Activated naive CD4-positive, alpha-beta T cell treated with anti-CD3 and anti-CD28 coated beads, Interleukin-2, amount 50 U/mL, for 72 hours (primary cell): ENCODE results near the gene DHRS11. TPM values are rescaled to one million over a fixed set of nuclear protein-coding genes. Genes with fewer than 3 reads are reported as not detected.

Source experiments
- ATAC-seq, 2 donors: fragments of 150-1000 bp; cut with Tn5 transposase; 2 replicates each; pipeline ENCODE4 v1.10.0; 2021; ENCODE audit warnings: mild to moderate bottlenecking in 2 of 2, moderate library complexity in 2 of 2
- DNase-seq, 2 donors: peaks; one replicate each; pipeline ENCODE4 v3.0.0; 2021 to 2022; ENCODE audit warnings: low spot score in 2 of 2
- H3K27ac Mint-ChIP-seq, 2 donors: one replicate each; pipeline ENCODE4 v1.8.0; 2022; ENCODE audit warnings: mild to moderate bottlenecking in 2 of 2, mixed read lengths in 2 of 2
- H3K36me3 Mint-ChIP-seq, 2 donors: one replicate each; pipeline ENCODE4 v1.8.0; 2022; ENCODE audit warnings: mixed read lengths in 2 of 2
- H3K9me3 Mint-ChIP-seq, 2 donors: one replicate each; pipeline ENCODE4 v1.8.0; 2022; ENCODE audit warnings: mixed read lengths in 2 of 2
- total RNA-seq, 2 donors: library from RNA; stranded (reverse); gene quantifications; one replicate each; pipeline ENCODE4 v1.2.3, GENCODE V29; 2022

DHRS11 gene
- total RNA-seq, 2 donors from 2014 or later: 8.9 to 9.6 TPM

- ATAC-seq: no peak
- no peak for DNase-seq
- Mint-ChIP-seq H3K9me3 (no peaks in the 10 kb centered on the region), H3K27ac (no peak overlapping the region), H3K36me3 (peaks cover 14 to 30% of the 10 kb centered on the region in 2 donors)
Observed at GRCh38 chr17:36583787-36584186, 7.9 kb upstream of the DHRS11 start.

- Mint-ChIP-seq H3K27ac (no peak overlapping the region), H3K9me3 (no peaks in the 10 kb centered on the region), H3K36me3 (peaks cover 6 to 14% of the 10 kb centered on the region in 2 donors)
- no peak for DNase-seq
- no peak for ATAC-seq
Observed at GRCh38 chr17:36586138-36586537, 5.5 kb upstream of the DHRS11 start.

GRCh38 chr17:36590082-36590481 lies 1.6 kb upstream of the DHRS11 start:
- DNase-seq: peak in 1 of 2 donors; percentile 7
- Mint-ChIP-seq H3K27ac (peak overlapping the region in 1 of 2 donors; percentile 80), H3K9me3 (no peaks in the 10 kb centered on the region), H3K36me3 (peaks cover 6 to 8% of the 10 kb centered on the region in 2 donors)
- ATAC-seq: no peak

GRCh38 chr17:36592316-36592715 lies 637 bp downstream of the DHRS11 start:
- Mint-ChIP-seq H3K36me3 (no peaks in the 10 kb centered on the region), H3K27ac (peak overlapping the region; percentile 80 to 84), H3K9me3 (no peaks in the 10 kb centered on the region)
- ATAC-seq: no peak
- no peak for DNase-seq

GRCh38 chr17:36592716-36593321 lies 1.1 kb downstream of the DHRS11 start:
- H3K9me3 Mint-ChIP-seq: no peaks in the 10 kb centered on the region
- ATAC-seq (no peak), DNase-seq (peak in 1 of 2 donors; percentile 25)
- no peaks in the 10 kb centered on the region for H3K36me3 Mint-ChIP-seq
- H3K27ac Mint-ChIP-seq: peak overlapping the region; percentile 80 to 84

GRCh38 chr17:36593656-36594316 lies 2.1 kb downstream of the DHRS11 start:
- ATAC-seq (no peak), DNase-seq (peak in 1 of 2 donors; percentile 34)
- Mint-ChIP-seq H3K36me3 (no peaks in the 10 kb centered on the region), H3K27ac (no peak overlapping the region), H3K9me3 (no peaks in the 10 kb centered on the region)

- Mint-ChIP-seq H3K27ac (no peak overlapping the region), H3K36me3 (no peaks in the 10 kb centered on the region), H3K9me3 (no peaks in the 10 kb centered on the region)
- ATAC-seq (no peak), DNase-seq (peak in 1 of 2 donors; percentile 28)
Observed at GRCh38 chr17:36594626-36595401, 3.1 kb downstream of the DHRS11 start.

- DNase-seq: peak in 1 of 2 donors; percentile 25
- no peak for ATAC-seq
- Mint-ChIP-seq H3K27ac (no peak overlapping the region), H3K36me3 (peaks cover 0 to 2% of the 10 kb centered on the region in 2 donors), H3K9me3 (no peaks in the 10 kb centered on the region)
Observed at GRCh38 chr17:36597226-36597625, 5.5 kb downstream of the DHRS11 start.

- Mint-ChIP-seq H3K27ac (peak overlapping the region in 1 of 2 donors; percentile 23), H3K9me3 (no peaks in the 10 kb centered on the region), H3K36me3 (peaks cover 0 to 8% of the 10 kb centered on the region in 2 donors)
- ATAC-seq (no peak), DNase-seq (peak in 1 of 2 donors; percentile 30)
Observed at GRCh38 chr17:36597866-36598777, 6.4 kb downstream of the DHRS11 start.

- Mint-ChIP-seq H3K27ac (no peak overlapping the region), H3K36me3 (peaks cover under 1 to 12% of the 10 kb centered on the region in 2 donors), H3K9me3 (no peaks in the 10 kb centered on the region)
- DNase-seq (peak in 1 of 2 donors; percentile 49), ATAC-seq (no peak)
Observed at GRCh38 chr17:36598951-36599401, 7.3 kb downstream of the DHRS11 start.

GRCh38 chr17:36599546-36600250 lies 8.0 kb downstream of the DHRS11 start:
- DNase-seq (peak in 1 of 2 donors; percentile 46), ATAC-seq (no peak)
- Mint-ChIP-seq H3K9me3 (no peaks in the 10 kb centered on the region), H3K27ac (peak overlapping the region in 1 of 2 donors; percentile 22), H3K36me3 (peaks cover 7 to 16% of the 10 kb centered on the region in 2 donors)

GRCh38 chr17:36600465-36600864 lies 8.8 kb downstream of the DHRS11 start:
- Mint-ChIP-seq H3K9me3 (no peaks in the 10 kb centered on the region), H3K27ac (peak overlapping the region; percentile 92 to 96), H3K36me3 (peaks cover 9 to 16% of the 10 kb centered on the region in 2 donors)
- ATAC-seq: no peak
- DNase-seq: no peak

GRCh38 chr17:36600936-36601302 lies 9.2 kb downstream of the DHRS11 start:
- DNase-seq (peak in 1 of 2 donors; percentile 27), ATAC-seq (peak; percentile 30 to 39)
- peak overlapping the region; percentile 92 to 96 for H3K27ac Mint-ChIP-seq
- H3K9me3 Mint-ChIP-seq: no peaks in the 10 kb centered on the region
- H3K36me3 Mint-ChIP-seq: peaks cover 14 to 16% of the 10 kb centered on the region in 2 donors

- ATAC-seq: peak; percentile 85 to 91
- H3K9me3 Mint-ChIP-seq: no peaks in the 10 kb centered on the region
- DNase-seq: peak; percentile 85 to 90
- H3K27ac Mint-ChIP-seq: peak within 1 kb of the TSS; percentile 92 to 96
- peaks cover 16 to 17% of the 10 kb centered on the region in 2 donors for H3K36me3 Mint-ChIP-seq
Observed at GRCh38 chr17:36601303-36602029, 9.8 kb downstream of the DHRS11 start, which contains the start of gene MRM1. Gene MRM1, plus strand, starts transcription at chr17:36601583. Its CDS starts 228 bp downstream, at chr17:36601811.
